ENCODE data around the gene CDK15.
A peak's percentile ranks its signal among the peaks of the same experiment; 100 is the strongest.
"Not testable (repeated sequence)": the region's sequence is repeated elsewhere in the genome, so short reads cannot be mapped to it uniquely, and the experiment has no call there.

The CDK15 gene

GRCh38 chr2:201833781-201834180 lies 27.4 kb downstream of the CDK15 start:
- no peaks in the 10 kb centered on the region for H3K4me1 ChIP-seq (ENCODE audit: control insufficient read depth, insufficient read depth, low read length)
- no peaks in the 10 kb centered on the region for H3K27me3 ChIP-seq (replicated peaks; ENCODE audit: control insufficient read depth, insufficient read depth, low read length)
- no peak overlapping the region for H3K9ac ChIP-seq (ENCODE audit: low read length)
- H3K9me3 ChIP-seq (ENCODE audit: control insufficient read depth, low read length), result no peaks in the 10 kb centered on the region
- peaks cover 4% of the 10 kb centered on the region for H3K36me3 ChIP-seq (ENCODE audit: control insufficient read depth, insufficient read depth, low read length, severe bottlenecking)
- no peak overlapping the region for H3K4me3 ChIP-seq (ENCODE audit: low read length)
- DNase-seq (ENCODE audit: low read depth), result no peak

- DNase-seq (ENCODE audit: low read depth), result no peak
- no peak overlapping the region for H3K9ac ChIP-seq (ENCODE audit: low read length)
- H3K36me3 ChIP-seq (ENCODE audit: control insufficient read depth, insufficient read depth, low read length, severe bottlenecking), result peaks cover 4% of the 10 kb centered on the region
- H3K4me3 ChIP-seq (ENCODE audit: low read length), result no peak overlapping the region
- H3K9me3 ChIP-seq (ENCODE audit: control insufficient read depth, low read length), result no peaks in the 10 kb centered on the region
- H3K4me1 ChIP-seq (ENCODE audit: control insufficient read depth, insufficient read depth, low read length), result no peaks in the 10 kb centered on the region
- no peaks in the 10 kb centered on the region for H3K27me3 ChIP-seq (replicated peaks; ENCODE audit: control insufficient read depth, insufficient read depth, low read length)
Measured at GRCh38 chr2:201835066-201835465, 28.7 kb downstream of the CDK15 start.

DNA sequence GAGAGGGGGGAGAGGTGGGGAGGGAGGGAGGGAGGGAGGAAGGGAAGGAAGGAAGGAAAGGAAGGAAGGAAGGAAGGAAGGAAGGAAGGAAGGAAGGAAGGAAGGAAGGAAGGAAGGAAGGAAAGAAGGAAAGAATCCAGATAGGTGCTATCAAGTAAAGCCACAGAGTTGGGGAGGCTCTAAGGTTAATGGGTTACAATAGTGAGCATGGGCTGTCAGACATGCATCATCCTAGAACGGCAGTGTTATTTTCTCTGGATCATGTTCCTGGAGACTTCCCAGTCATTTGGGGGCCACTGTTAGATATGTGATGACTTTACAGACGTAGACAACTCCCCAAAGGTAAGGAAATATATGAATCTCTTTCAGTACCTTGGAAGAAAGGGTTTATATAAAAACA lies 31.1 kb downstream of the CDK15 start:
- Histone ChIP-seq H3K27me3 (replicated peaks; ENCODE audit: control insufficient read depth, insufficient read depth, low read length) (no peaks in the 10 kb centered on the region), H3K36me3 (ENCODE audit: control insufficient read depth, insufficient read depth, low read length, severe bottlenecking) (peaks cover 4% of the 10 kb centered on the region), H3K9me3 (ENCODE audit: control insufficient read depth, low read length) (peaks cover 13% of the 10 kb centered on the region), H3K4me1 (ENCODE audit: control insufficient read depth, insufficient read depth, low read length) (no peaks in the 10 kb centered on the region), H3K4me3 (ENCODE audit: low read length) (no peak overlapping the region), H3K9ac (ENCODE audit: low read length) (no peak overlapping the region)
- no peak for DNase-seq (ENCODE audit: low read depth)

DNA sequence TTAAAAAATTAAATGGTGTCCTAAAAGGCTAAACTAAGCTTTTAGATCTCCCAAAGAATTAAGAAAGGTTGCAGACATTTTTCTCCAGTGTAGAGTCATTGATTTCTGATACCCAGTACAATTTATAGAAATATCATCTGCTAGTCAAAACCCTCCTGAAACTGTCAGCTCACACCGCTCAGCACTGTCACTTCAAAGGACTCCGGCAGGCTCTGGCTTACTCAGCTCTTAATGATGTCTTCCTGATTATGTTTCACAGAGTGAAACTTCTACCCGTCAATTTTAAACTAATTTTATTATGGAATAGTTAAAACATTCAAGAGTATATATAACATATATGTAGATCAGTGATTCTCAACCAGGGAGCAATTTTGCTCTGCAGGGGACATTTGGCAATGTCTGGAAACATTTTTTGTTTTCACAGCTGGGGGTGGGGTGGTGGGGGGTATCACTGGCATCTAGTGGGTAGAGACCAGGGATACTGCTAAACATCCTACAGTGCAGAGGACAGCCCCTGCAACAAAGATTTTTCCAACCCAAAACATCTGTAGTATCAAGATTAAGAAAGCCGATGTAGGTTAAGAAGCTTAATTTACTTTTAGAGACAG lies 31.6 kb downstream of the CDK15 start:
- Histone ChIP-seq H3K36me3 (ENCODE audit: control insufficient read depth, insufficient read depth, low read length, severe bottlenecking) (peaks cover 7% of the 10 kb centered on the region), H3K4me1 (ENCODE audit: control insufficient read depth, insufficient read depth, low read length) (peaks cover 4% of the 10 kb centered on the region), H3K27me3 (replicated peaks; ENCODE audit: control insufficient read depth, insufficient read depth, low read length) (no peaks in the 10 kb centered on the region), H3K9me3 (ENCODE audit: control insufficient read depth, low read length) (peaks cover 13% of the 10 kb centered on the region), H3K4me3 (ENCODE audit: low read length) (no peak overlapping the region), H3K9ac (ENCODE audit: low read length) (no peak overlapping the region)
- no peak for DNase-seq (ENCODE audit: low read depth)

DNA sequence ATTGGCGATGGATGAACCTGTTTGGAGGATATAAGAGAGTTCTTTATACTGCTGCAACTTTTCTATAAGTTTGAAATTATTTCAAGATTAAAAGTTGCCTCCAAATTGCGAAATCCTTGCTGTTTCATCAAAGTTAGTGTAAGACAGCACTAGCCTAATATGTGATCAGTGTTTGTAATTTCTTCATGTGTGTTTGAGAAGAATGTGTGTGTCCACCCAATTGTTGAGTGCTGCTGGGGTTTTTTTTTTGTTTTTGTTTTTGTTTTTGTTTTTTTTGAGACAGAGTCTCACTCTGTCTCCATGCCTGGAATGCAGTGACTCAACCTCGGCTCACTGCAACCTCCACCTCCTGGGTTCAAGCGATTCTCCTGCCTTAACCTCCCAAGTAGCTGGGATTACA lies 33.4 kb downstream of the CDK15 start:
- H3K9ac ChIP-seq (ENCODE audit: low read length), result no peak overlapping the region
- H3K4me1 ChIP-seq (ENCODE audit: control insufficient read depth, insufficient read depth, low read length), result peaks cover 4% of the 10 kb centered on the region
- H3K4me3 ChIP-seq (ENCODE audit: low read length), result no peak overlapping the region
- H3K9me3 ChIP-seq (ENCODE audit: control insufficient read depth, low read length), result peaks cover 13% of the 10 kb centered on the region
- H3K27me3 ChIP-seq (replicated peaks; ENCODE audit: control insufficient read depth, insufficient read depth, low read length), result no peaks in the 10 kb centered on the region
- peak; percentile 64 for DNase-seq (ENCODE audit: low read depth)
- peaks cover 3% of the 10 kb centered on the region for H3K36me3 ChIP-seq (ENCODE audit: control insufficient read depth, insufficient read depth, low read length, severe bottlenecking)

- H3K4me3 ChIP-seq (ENCODE audit: low read length), result no peak overlapping the region
- DNase-seq (ENCODE audit: low read depth), result no peak
- H3K27me3 ChIP-seq (replicated peaks; ENCODE audit: control insufficient read depth, insufficient read depth, low read length), result no peaks in the 10 kb centered on the region
- H3K9me3 ChIP-seq (ENCODE audit: control insufficient read depth, low read length), result peaks cover 13% of the 10 kb centered on the region
- H3K36me3 ChIP-seq (ENCODE audit: control insufficient read depth, insufficient read depth, low read length, severe bottlenecking), result peaks cover 3% of the 10 kb centered on the region
- peaks cover 4% of the 10 kb centered on the region for H3K4me1 ChIP-seq (ENCODE audit: control insufficient read depth, insufficient read depth, low read length)
- no peak overlapping the region for H3K9ac ChIP-seq (ENCODE audit: low read length)
Measured at GRCh38 chr2:201840726-201841125, 34.4 kb downstream of the CDK15 start.

GRCh38 chr2:201842131-201842860 lies 36.0 kb downstream of the CDK15 start:
- Histone ChIP-seq H3K9ac (ENCODE audit: low read length) (no peak overlapping the region), H3K9me3 (ENCODE audit: control insufficient read depth, low read length) (peaks cover 13% of the 10 kb centered on the region), H3K4me1 (ENCODE audit: control insufficient read depth, insufficient read depth, low read length) (peaks cover 10% of the 10 kb centered on the region), H3K4me3 (ENCODE audit: low read length) (no peak overlapping the region), H3K36me3 (ENCODE audit: control insufficient read depth, insufficient read depth, low read length, severe bottlenecking) (peaks cover 3% of the 10 kb centered on the region), H3K27me3 (replicated peaks; ENCODE audit: control insufficient read depth, insufficient read depth, low read length) (no peaks in the 10 kb centered on the region)
- no peak for DNase-seq (ENCODE audit: low read depth)

DNA sequence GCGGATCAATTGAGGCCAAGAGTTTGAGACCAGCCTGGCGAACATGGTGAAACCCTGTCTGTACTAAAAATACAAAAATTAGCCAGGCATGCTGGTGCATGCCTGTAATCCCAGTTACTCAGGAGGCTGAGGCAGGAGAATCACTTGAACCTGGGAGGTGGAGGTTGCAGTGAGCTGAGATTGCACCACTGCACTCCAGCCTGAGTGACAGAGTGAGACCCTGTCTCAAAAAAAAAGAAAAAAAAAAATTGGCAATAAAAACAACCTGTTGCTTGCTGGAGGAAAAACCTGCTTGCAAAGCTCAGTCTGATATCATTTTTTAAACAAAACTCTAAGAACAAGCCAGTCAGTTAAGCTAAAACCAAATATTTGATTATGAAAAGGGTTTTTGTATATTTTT lies 38.6 kb downstream of the CDK15 start:
- H3K9ac ChIP-seq (ENCODE audit: low read length); DNase-seq (ENCODE audit: low read depth); H3K27me3 ChIP-seq (replicated peaks; ENCODE audit: control insufficient read depth, insufficient read depth, low read length): not testable (repeated sequence)

GRCh38 chr2:201847481-201847880 lies 41.1 kb downstream of the CDK15 start:
- Histone ChIP-seq H3K4me1 (ENCODE audit: control insufficient read depth, insufficient read depth, low read length) (peaks cover 10% of the 10 kb centered on the region), H3K36me3 (ENCODE audit: control insufficient read depth, insufficient read depth, low read length, severe bottlenecking) (peaks cover 3% of the 10 kb centered on the region), H3K9me3 (ENCODE audit: control insufficient read depth, low read length) (no peaks in the 10 kb centered on the region), H3K9ac (ENCODE audit: low read length) (no peak overlapping the region), H3K4me3 (ENCODE audit: low read length) (no peak overlapping the region), H3K27me3 (replicated peaks; ENCODE audit: control insufficient read depth, insufficient read depth, low read length) (no peaks in the 10 kb centered on the region)
- DNase-seq (ENCODE audit: low read depth), result no peak

More for the DNA sequence above, 38.6 kb downstream of the CDK15 start:
- H3K4me3 ChIP-seq (ENCODE audit: low read length); H3K36me3 ChIP-seq (ENCODE audit: control insufficient read depth, insufficient read depth, low read length, severe bottlenecking): not testable (repeated sequence)
- Histone ChIP-seq H3K4me1 (ENCODE audit: control insufficient read depth, insufficient read depth, low read length) (peaks cover 10% of the 10 kb centered on the region), H3K9me3 (ENCODE audit: control insufficient read depth, low read length) (peaks cover 13% of the 10 kb centered on the region)

GRCh38 chr2:201852462-201852861 lies 46.1 kb downstream of the CDK15 start:
- no peaks in the 10 kb centered on the region for H3K36me3 ChIP-seq (ENCODE audit: control insufficient read depth, insufficient read depth, low read length, severe bottlenecking)
- H3K9ac ChIP-seq (ENCODE audit: low read length), result no peak overlapping the region

DNA sequence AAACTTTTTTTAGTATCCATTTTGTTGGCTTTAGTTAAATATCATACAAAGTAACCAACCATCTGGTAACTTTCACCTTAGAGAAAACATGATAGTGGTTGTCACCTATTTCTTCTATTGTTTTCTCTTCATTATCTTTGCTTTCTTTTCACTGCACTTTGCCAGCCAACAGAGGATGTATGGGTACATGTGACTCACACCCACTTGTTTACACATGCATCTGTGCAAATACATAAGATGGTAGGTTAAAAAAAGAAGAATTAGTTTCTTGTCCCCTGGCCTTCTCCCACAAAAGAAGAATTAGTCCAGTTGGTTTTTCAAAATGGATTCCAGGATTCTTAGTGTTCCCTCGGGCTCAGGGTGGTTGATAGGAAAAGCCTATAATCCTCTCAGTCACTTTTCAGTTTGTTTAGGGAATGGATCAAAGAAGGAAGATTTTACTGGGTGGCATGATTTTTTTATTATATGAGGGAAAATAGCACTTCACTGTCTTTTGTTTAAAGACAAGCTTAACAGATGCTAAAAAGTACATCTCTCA lies 46.6 kb downstream of the CDK15 start:
- H3K36me3 ChIP-seq (ENCODE audit: control insufficient read depth, insufficient read depth, low read length, severe bottlenecking), result no peaks in the 10 kb centered on the region
- H3K4me3 ChIP-seq (ENCODE audit: low read length), result no peak overlapping the region
- peaks cover 9% of the 10 kb centered on the region for H3K4me1 ChIP-seq (ENCODE audit: control insufficient read depth, insufficient read depth, low read length)
- peak; percentile 25 for DNase-seq (ENCODE audit: low read depth)
- H3K9ac ChIP-seq (ENCODE audit: low read length), result no peak overlapping the region
- H3K27me3 ChIP-seq (replicated peaks; ENCODE audit: control insufficient read depth, insufficient read depth, low read length), result no peaks in the 10 kb centered on the region
- no peaks in the 10 kb centered on the region for H3K9me3 ChIP-seq (ENCODE audit: control insufficient read depth, low read length)

More at GRCh38 chr2:201852462-201852861, 46.1 kb downstream of the CDK15 start:
- Histone ChIP-seq H3K4me3 (ENCODE audit: low read length) (no peak overlapping the region), H3K4me1 (ENCODE audit: control insufficient read depth, insufficient read depth, low read length) (peaks cover 9% of the 10 kb centered on the region), H3K27me3 (replicated peaks; ENCODE audit: control insufficient read depth, insufficient read depth, low read length) (no peaks in the 10 kb centered on the region), H3K9me3 (ENCODE audit: control insufficient read depth, low read length) (no peaks in the 10 kb centered on the region)
- DNase-seq (ENCODE audit: low read depth), result no peak
